GM19328 (cell line): ENCODE measurements around the gene ADAMTS6.

ENCODE experiments used
- ATAC-seq: cut with Tn5 transposase; IDR thresholded peaks from one replicate; pipeline ENCODE4 v1.9.1; 2021; ENCODE audit warnings: mild to moderate bottlenecking, moderate library complexity; ENCODE audit not compliant: unreplicated experiment

ADAMTS6 gene

GRCh38 chr5:65288657-65289056 is 193.1 kb downstream of the ADAMTS6 start:
- ATAC-seq: no peak

- ATAC-seq: no peak
These were observed 202.1 kb downstream of the ADAMTS6 start for GRCh38 chr5:65279603-65280002.

- ATAC-seq: no peak
These were observed 205.4 kb downstream of the ADAMTS6 start for GRCh38 chr5:65276178-65276890.

GRCh38 chr5:65271906-65272305 is 209.8 kb downstream of the ADAMTS6 start:
- no peak for ATAC-seq

- no peak for ATAC-seq
These were observed 213.2 kb downstream of the ADAMTS6 start for GRCh38 chr5:65268525-65268924.

GRCh38 chr5:65264420-65264819 is 217.3 kb downstream of the ADAMTS6 start:
- no peak for ATAC-seq

GRCh38 chr5:65263321-65263720 is 218.4 kb downstream of the ADAMTS6 start:
- no peak for ATAC-seq

- ATAC-seq: no peak
These were observed 219.1 kb downstream of the ADAMTS6 start for GRCh38 chr5:65262649-65263059.

GRCh38 chr5:65262096-65262495 is 219.6 kb downstream of the ADAMTS6 start:
- ATAC-seq: no peak

- ATAC-seq: no peak
These were observed 220.2 kb downstream of the ADAMTS6 start for GRCh38 chr5:65261499-65261898.

- ATAC-seq: no peak
These were observed 226.4 kb downstream of the ADAMTS6 start for GRCh38 chr5:65255294-65255693.

- ATAC-seq: no peak
These were observed 228.7 kb downstream of the ADAMTS6 start for GRCh38 chr5:65252977-65253376.

- no peak for ATAC-seq
These were observed 232.8 kb downstream of the ADAMTS6 start for GRCh38 chr5:65248896-65249295.

GRCh38 chr5:65247594-65247993 is 234.1 kb downstream of the ADAMTS6 start:
- no peak for ATAC-seq

GRCh38 chr5:65246741-65247140 is 235.0 kb downstream of the ADAMTS6 start:
- no peak for ATAC-seq

GRCh38 chr5:65244031-65244430 is 237.7 kb downstream of the ADAMTS6 start:
- ATAC-seq: no peak

GRCh38 chr5:65243161-65243560 is 238.6 kb downstream of the ADAMTS6 start:
- no peak for ATAC-seq

GRCh38 chr5:65229841-65230240 is 251.9 kb downstream of the ADAMTS6 start:
- no peak for ATAC-seq

- ATAC-seq: no peak
These were observed 267.7 kb downstream of the ADAMTS6 start for GRCh38 chr5:65213921-65214525.

GRCh38 chr5:65209341-65209740 is 272.4 kb downstream of the ADAMTS6 start:
- no peak for ATAC-seq

GRCh38 chr5:65204966-65205365 is 276.8 kb downstream of the ADAMTS6 start:
- no peak for ATAC-seq

GRCh38 chr5:65203746-65204145 is 278.0 kb downstream of the ADAMTS6 start:
- no peak for ATAC-seq
